Mammary epithelial cell (primary cell): ENCODE results near the gene S100A5.

ENCODE experiments used
- EZH2 ChIP-seq: IDR thresholded peaks from 2 replicates; pipeline ENCODE4 v1.6.1; 2012; ENCODE audit warnings: low read length, inconsistent platforms, borderline replicate concordance
- TF ChIP-seq, protein P1 (sequence below), 2 donors: IDR thresholded peaks in 1 of 2; conservative IDR thresholded peaks in 1 of 2; 2 replicates each; pipeline ENCODE4 v1.5.1; 2011 to 2012; ENCODE audit warnings: inconsistent platforms in 2 of 2, low read length in 2 of 2, mild to moderate bottlenecking in 2 of 2, control low read depth in 1 of 2, low read depth in 1 of 2; ENCODE audit not compliant: insufficient read depth in 1 of 2; ENCODE audit errors: extremely low read depth in 1 of 2

DNA sequence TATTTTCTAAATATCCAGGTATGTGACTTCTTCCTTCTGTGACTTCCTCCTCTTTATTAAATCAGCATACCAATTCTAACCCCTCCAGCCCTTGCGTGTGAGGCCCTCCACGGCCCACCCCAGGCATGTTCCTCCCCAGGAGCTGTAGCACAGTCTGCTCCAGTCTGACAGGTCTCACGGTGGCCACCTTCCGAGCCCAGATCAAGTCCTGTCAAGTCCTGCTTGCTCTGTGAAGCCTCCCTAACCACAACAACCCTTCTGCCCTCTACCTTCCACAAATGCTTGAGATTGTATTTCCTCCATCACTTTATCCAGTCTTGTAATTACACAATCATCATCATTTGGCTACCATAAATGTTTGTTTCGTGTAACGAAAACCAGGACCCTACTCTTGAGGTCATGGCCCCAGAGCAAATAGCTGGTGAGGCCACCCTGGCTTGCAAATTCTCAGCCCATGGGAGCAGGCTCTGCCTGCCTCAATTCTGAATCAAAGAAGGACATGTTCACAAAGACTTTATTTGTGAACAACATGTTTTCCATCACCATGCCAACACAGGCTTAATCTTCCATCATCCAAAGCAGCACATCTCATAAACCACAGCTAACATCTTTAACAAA is 47.3 kb downstream of the S100A5 start:
- TF ChIP-seq, protein P1, sequence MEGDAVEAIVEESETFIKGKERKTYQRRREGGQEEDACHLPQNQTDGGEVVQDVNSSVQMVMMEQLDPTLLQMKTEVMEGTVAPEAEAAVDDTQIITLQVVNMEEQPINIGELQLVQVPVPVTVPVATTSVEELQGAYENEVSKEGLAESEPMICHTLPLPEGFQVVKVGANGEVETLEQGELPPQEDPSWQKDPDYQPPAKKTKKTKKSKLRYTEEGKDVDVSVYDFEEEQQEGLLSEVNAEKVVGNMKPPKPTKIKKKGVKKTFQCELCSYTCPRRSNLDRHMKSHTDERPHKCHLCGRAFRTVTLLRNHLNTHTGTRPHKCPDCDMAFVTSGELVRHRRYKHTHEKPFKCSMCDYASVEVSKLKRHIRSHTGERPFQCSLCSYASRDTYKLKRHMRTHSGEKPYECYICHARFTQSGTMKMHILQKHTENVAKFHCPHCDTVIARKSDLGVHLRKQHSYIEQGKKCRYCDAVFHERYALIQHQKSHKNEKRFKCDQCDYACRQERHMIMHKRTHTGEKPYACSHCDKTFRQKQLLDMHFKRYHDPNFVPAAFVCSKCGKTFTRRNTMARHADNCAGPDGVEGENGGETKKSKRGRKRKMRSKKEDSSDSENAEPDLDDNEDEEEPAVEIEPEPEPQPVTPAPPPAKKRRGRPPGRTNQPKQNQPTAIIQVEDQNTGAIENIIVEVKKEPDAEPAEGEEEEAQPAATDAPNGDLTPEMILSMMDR (conservative IDR thresholded peaks at IDR 0.05 in 1 of 2, IDR thresholded peaks at IDR 0.05 in 1 of 2; ENCODE audit: extremely low read depth in 1 of 2, insufficient read depth in 1 of 2, low read depth in 1 of 2, low read length in 2 of 2) = peak in 1 of 2 donors; percentile 25
- no peak for TF ChIP-seq EZH2
